SK-N-MC (cell line): Measurements from ENCODE around the gene RASA3.

ENCODE experiments used
- EZH2 ChIP-seq: fragments of 200-600 bp; sonication (generic); IDR thresholded peaks from one replicate; pipeline ENCODE4 v1.6.1; 2017; ENCODE audit warnings: antibody characterized with exemption
- FOXP2 ChIP-seq: optimal IDR thresholded peaks from 2 replicates; pipeline ENCODE3; 2011; ENCODE audit warnings: mild to moderate bottlenecking, moderate library complexity; ENCODE audit not compliant: insufficient read depth; ENCODE audit errors: extremely low read length, control extremely low read depth
- POLR2AphosphoS5 ChIP-seq: IDR thresholded peaks from 2 replicates; pipeline ENCODE4 v1.6.1; 2012; ENCODE audit warnings: mild to moderate bottlenecking, low read depth, low read length, borderline replicate concordance

DNA sequence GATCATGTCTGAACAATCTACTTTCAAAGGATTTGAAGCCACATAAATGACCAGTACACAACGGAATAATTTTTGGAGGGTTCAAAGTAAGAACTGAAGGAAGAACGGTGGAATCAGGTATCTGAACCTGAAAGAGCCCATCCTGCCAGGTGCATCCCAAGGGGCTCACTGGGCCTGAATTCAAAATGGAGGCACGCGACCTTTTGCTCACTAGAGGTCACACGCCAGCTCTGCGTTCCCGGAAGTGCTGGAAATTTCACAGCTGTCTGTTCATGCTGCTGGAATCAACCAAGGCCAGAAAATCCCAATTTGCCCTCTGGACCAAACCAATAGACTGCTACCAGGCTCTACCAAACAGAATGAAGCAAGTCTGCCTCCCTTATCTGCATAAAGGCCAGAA, 4.2 kb upstream of the RASA3 start:
- TF ChIP-seq POLR2AphosphoS5 (no peak), EZH2 (no peak), FOXP2 (no peak)
